ENCODE data around the gene KRTAP4-11.
"Not testable (repeated sequence)": the region's sequence is repeated elsewhere in the genome, so short reads cannot be mapped to it uniquely, and the experiment has no call there.

KRTAP4-11 gene

DNA sequence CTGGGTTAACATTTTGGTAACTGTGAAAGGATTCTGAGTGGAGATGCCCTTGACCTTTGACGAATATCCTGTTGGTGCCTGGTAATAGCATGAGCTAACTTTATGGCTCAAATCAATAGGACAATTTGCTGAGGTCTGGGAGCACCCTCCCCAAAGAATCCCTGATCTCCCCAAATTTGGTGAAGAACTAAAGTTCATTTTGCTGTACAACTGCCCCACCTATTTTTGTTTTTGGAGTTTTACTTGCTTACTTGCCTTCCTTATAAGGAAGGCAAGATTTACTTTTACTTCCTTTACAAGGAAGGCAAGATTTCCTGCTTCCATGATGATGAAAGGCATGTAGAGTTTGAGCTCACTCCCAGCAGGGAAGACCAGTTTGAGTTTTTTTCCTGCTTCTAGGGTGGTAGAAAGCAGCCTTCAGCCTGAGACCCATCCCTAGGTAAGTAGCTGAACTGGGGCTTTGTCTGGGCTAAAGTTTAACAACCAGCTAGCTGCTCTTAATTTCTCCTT lies 10.2 kb downstream of the KRTAP4-11 start:
- no peak overlapping the region for H3K4me3 Mint-ChIP-seq
- ATAC-seq, result no peak

DNA sequence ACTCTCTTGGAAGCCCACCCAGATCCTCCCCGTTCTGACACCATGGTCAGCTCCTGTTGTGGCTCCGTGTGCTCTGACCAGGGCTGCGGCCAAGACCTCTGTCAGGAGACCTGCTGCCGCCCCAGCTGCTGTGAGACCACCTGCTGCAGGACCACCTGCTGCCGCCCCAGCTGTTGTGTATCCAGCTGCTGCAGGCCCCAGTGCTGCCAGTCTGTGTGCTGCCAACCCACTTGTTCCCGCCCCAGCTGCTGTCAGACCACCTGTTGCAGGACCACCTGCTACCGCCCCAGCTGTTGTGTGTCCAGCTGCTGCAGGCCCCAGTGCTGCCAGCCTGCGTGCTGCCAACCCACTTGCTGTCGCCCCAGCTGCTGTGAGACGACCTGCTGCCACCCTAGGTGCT lies 12.8 kb downstream of the KRTAP4-11 start, which contains the start of gene KRTAP4-9:
Gene KRTAP4-9 (plus strand): TSS at position 43 of the 400 bp plus-strand sequence. CDS start 0 bp downstream, at position 43.
- H3K9me3 Mint-ChIP-seq, ATAC-seq, H3K27me3 Mint-ChIP-seq, DNase-seq, H3K27ac Mint-ChIP-seq, H3K4me3 Mint-ChIP-seq: not testable (repeated sequence)
- H3K4me1 Mint-ChIP-seq, result peaks cover 19% of the 10 kb centered on the region

More for the DNA sequence above, 10.2 kb downstream of the KRTAP4-11 start:
- DNase-seq, result no peak
- Mint-ChIP-seq H3K4me1 (peaks cover 18% of the 10 kb centered on the region), H3K27ac (no peak overlapping the region), H3K27me3 (no peaks in the 10 kb centered on the region), H3K9me3 (peaks cover 0 to 12% of the 10 kb centered on the region in 2 donors)

DNA sequence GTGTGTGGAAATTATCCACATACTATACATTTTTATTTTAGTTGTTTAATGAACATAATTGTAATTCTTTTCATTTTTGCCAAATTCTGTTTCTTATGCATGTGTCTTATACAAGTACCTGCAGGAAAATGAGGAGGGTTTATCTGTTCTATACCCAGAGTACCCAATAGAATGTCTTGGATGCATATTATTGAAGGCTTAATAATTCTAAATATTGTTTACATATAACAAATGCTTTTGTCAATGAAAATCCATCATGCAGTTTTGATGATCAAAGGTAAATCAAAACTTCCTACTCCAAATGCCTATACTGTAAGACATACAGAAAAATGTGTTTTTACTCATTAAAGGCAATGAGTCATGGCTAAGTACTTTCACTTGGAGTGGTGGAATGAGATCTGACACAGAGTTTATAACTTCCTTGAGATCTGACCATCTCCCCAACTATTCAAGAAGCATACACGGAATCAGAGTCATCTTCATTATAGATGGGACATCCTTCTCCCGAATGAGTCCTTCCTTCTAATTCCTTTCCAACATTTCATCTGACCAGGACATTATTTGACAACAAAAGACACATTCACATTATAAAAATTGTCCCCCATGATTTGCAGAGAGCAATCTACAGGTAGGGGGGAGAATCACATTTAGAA lies 13.7 kb downstream of the KRTAP4-11 start:
- not testable (repeated sequence) for H3K4me3 Mint-ChIP-seq, DNase-seq

DNA sequence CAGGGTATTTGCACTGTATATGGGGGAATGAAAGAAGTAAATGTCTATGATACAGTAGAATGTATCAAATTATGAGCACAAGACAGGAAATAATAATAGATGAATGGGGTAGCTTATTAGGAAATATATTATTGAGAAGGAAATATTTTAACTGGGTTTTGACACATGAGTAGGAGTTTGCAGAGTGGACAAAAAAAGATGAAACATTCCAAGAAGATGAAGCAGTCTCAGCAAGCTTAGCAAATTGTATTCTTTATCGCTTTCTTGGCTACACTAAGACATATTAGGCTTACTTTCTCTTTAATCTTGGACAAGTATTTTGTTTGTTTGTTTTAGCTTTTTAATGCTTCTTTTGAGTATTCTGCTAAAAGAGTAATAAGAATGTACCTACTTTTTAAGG lies 14.3 kb downstream of the KRTAP4-11 start:
- peaks cover 0 to 5% of the 10 kb centered on the region in 2 donors for H3K9me3 Mint-ChIP-seq
- H3K27ac Mint-ChIP-seq, result no peak overlapping the region
- H3K4me3 Mint-ChIP-seq, result no peak overlapping the region
- no peak for DNase-seq
- no peak for ATAC-seq
- H3K27me3 Mint-ChIP-seq, result no peaks in the 10 kb centered on the region
- peaks cover 27% of the 10 kb centered on the region for H3K4me1 Mint-ChIP-seq

More for the DNA sequence above, 13.7 kb downstream of the KRTAP4-11 start:
- peaks cover 28% of the 10 kb centered on the region for H3K4me1 Mint-ChIP-seq
- H3K27ac Mint-ChIP-seq, H3K9me3 Mint-ChIP-seq, H3K27me3 Mint-ChIP-seq, ATAC-seq: not testable (repeated sequence)

DNA sequence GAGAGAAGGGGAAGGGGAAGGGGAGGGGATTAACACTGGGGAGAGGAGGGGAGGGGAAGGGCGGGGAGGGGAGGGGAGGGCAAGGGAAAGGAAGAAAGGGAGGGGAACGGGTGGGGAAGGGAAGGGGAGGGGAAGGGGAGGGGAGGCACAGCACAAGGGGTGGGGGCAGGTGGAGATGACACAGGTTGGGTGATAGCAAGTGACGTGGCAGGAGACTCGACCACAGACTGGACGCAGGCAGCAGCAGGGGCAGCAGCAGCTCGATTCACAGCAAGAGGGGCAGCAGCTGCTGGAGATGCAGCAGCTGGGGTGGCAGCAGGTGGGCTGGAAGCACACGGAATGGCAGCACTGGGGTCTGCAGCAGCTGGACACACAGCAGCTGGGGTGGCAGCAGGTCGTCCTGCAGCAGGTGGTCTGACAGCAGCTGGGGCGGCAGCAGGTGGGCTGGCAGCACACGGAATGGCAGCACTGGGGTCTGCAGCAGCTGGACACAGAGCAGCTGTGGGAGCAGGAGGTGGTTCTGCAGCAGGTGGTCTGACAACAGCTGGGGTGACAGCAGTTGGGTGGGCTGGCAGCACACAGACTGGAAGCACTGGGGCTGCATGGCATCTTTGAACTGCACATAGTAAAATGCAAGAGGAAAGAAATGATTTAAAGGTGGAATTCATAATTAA lies 16.4 kb downstream of the KRTAP4-11 start, which contains the start of gene KRTAP4-16:
Gene KRTAP4-16 (minus strand): TSS at position 624 of the 674 bp plus-strand sequence. CDS start 0 bp downstream, at position 624.
- ATAC-seq (no peak), DNase-seq (no peak)
- H3K27me3 Mint-ChIP-seq, result peaks cover 11% of the 10 kb centered on the region
- peaks cover 12% of the 10 kb centered on the region for H3K4me1 Mint-ChIP-seq
- no peaks in the 10 kb centered on the region for H3K9me3 Mint-ChIP-seq
- H3K27ac Mint-ChIP-seq, result no peak within 1 kb of the TSS
- H3K4me3 Mint-ChIP-seq, result no peak within 1 kb of the TSS

DNA sequence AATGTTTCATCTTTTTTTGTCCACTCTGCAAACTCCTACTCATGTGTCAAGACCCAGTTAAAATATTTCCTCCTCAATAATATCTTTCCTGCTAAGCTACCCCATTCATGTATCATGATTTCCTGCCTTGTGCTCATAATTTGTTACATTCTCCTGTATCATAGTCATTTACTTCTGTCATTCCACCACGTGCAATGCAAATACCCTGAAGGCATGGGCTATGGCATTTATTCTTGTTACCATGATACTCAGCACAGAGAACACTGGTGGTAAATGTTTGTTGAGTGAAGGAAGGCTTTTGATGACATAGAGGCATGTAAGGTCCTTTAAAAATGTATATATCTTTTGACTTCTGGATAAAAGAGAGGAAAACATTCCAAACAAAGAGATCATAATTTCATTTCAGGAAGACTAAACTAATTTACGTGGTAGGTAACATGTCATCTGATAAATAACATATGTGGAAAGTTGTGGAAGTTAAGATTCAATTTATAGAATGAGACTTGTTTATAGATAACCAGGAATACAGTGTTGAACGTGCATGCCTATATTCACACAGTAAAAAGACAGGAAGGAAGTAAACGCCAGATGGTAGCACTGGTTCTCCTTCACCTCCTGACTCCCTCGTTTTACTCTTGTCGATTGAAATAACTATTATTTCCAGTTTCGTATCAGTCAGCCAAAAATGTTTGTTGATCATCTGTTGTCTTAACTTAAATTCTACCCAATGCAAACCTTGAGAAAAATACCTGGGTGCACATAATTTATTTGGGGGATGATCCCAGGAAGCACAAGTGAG lies 18.3 kb downstream of the KRTAP4-11 start:
- H3K9me3 Mint-ChIP-seq, ATAC-seq, H3K27ac Mint-ChIP-seq, H3K4me3 Mint-ChIP-seq, DNase-seq: not testable (repeated sequence)
- H3K27me3 Mint-ChIP-seq, result peaks cover 11% of the 10 kb centered on the region
- peaks cover 12% of the 10 kb centered on the region for H3K4me1 Mint-ChIP-seq

DNA sequence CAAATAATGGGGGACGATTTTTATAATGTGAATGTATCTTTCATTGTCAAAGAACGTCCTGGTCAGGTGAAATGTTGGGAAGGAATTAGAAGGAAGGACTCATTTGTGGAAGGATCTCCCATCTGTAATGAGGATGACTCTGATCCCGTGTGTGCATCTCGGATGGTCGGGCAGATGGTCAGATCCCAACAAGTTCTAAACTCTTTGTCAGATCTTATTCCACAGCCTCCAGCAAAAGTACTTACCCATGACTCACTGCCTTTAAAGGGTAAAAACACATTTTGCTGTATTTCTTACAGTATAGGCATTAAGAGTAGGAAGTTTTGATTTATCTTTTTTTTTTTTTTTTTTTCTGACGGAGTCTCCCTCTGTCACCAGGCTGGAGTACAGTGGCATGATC lies 19.7 kb downstream of the KRTAP4-11 start:
- DNase-seq (no peak), ATAC-seq (no peak)
- Mint-ChIP-seq H3K27ac (no peak overlapping the region), H3K4me3 (no peak overlapping the region), H3K4me1 (peaks cover 12% of the 10 kb centered on the region), H3K27me3 (peaks cover 11% of the 10 kb centered on the region), H3K9me3 (no peaks in the 10 kb centered on the region)

DNA sequence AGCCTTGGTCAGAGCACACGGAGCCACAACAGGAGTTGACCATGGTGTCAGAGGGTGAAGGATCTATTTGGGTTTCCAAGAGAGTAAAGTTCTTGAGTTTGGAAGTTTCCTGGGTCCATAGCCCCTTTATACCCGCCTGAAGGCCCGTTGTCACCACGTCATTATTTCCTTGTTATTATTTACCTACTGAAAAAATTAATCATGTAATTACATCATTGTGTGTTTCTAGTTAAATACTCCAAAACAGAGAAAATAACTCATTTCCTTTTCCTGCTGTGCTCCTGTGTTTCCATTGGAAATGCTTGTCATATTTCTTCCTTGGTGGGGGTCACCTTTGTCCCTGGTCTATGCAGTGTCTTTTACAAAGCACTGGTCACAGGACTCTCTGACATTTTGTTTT lies 20.1 kb downstream of the KRTAP4-11 start, which contains the start of gene KRTAP4-8:
Gene KRTAP4-8 (minus strand): TSS at position 101 of the 400 bp plus-strand sequence. CDS start 58 bp downstream, at position 43.
- H3K4me3 Mint-ChIP-seq, result no peak within 1 kb of the TSS
- H3K4me1 Mint-ChIP-seq, result peaks cover 12% of the 10 kb centered on the region
- H3K9me3 Mint-ChIP-seq, result no peaks in the 10 kb centered on the region
- H3K27me3 Mint-ChIP-seq, result peaks cover 11% of the 10 kb centered on the region
- no peak for DNase-seq
- no peak for ATAC-seq
- H3K27ac Mint-ChIP-seq, result no peak within 1 kb of the TSS

DNA sequence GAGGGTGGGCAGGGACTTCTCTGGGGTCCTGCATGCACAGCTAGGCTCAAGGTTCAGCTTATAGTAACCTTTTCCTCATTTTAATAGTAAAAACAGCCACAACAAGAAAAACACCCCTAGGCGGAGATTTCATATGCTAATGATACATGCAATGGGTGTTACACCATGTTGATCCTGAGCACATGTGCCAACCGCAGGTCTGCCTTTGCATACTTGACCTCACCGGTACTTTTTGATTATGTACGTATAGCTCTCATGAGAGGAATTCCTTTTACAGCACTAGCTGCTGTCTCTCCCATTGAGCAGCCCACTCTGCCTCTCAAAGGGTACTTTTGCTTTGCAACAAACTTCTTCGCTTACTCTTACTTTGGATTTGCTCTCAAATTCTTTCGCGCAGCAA lies 22.1 kb downstream of the KRTAP4-11 start:
- ATAC-seq (no peak), DNase-seq (no peak)
- Mint-ChIP-seq H3K27me3 (peaks cover 11% of the 10 kb centered on the region), H3K9me3 (no peaks in the 10 kb centered on the region), H3K27ac (no peak overlapping the region), H3K4me3 (no peak overlapping the region), H3K4me1 (peaks cover 12% of the 10 kb centered on the region)

DNA sequence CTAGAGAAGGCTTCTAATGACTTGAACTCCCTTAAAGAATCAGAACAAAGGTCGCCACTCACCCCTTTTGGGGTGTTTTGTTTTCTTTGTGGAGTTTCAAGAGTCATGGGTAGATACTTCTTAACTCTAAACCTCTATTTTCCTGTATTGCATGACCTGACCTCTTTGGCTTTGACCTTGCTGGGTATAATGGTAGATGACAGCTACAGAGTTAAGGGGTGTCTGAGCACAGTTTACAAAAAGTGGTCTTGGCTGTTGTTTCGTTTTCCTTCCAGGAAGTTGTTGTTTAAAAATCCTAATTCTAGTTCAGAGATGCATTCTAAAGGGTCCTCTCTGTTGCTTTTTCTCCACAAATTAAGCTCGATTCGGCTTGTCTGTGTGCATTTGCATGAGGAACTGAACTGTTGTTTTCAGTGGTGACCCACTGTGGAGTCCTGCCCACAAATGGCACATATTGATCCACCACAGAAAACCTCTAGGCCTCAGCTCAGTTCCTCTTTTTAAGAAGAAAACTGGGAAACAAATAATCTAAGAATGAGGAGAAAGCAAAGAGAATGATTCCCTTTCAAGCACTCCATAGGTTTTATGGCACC lies 29.3 kb downstream of the KRTAP4-11 start:
- not testable (repeated sequence) for H3K9me3 Mint-ChIP-seq

DNA sequence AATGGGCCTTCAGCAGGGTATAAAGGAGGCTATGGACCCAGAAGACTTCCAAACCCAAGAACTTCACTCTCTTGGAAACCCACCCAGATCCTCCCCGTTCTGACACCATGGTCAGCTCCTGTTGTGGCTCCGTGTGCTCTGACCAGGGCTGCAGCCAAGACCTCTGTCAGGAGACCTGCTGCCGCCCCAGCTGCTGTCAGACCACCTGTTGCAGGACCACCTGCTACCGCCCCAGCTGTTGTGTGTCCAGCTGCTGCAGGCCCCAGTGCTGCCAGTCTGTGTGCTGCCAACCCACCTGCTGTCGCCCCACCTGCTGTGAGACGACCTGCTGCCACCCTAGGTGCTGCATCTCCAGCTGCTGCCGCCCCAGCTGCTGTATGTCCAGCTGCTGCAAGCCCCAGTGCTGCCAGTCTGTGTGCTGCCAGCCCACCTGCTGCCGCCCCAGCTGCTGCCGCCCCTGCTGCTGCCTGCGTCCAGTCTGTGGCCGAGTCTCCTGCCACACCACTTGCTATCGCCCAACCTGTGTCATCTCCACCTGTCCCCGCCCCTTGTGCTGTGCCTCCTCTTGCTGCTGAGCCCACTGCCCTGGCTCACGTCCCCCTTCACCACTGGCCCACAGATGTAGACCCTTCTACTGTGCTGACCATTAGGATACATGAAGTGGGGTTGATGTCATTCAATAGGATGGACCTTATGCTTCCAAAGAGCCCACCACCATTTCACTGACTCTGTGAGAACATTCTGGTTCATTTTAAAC lies 33.9 kb downstream of the KRTAP4-11 start, which contains the start of gene KRTAP4-7:
Gene KRTAP4-7 (plus strand): TSS at position 51 of the 757 bp plus-strand sequence. CDS start 57 bp downstream, at position 108.
- H3K27me3 Mint-ChIP-seq, ATAC-seq, H3K4me3 Mint-ChIP-seq, H3K9me3 Mint-ChIP-seq, H3K27ac Mint-ChIP-seq, DNase-seq, H3K4me1 Mint-ChIP-seq: not testable (repeated sequence)

More for the DNA sequence above, 29.3 kb downstream of the KRTAP4-11 start:
- DNase-seq, H3K27me3 Mint-ChIP-seq, H3K4me1 Mint-ChIP-seq, ATAC-seq, H3K27ac Mint-ChIP-seq, H3K4me3 Mint-ChIP-seq: not testable (repeated sequence)

DNA sequence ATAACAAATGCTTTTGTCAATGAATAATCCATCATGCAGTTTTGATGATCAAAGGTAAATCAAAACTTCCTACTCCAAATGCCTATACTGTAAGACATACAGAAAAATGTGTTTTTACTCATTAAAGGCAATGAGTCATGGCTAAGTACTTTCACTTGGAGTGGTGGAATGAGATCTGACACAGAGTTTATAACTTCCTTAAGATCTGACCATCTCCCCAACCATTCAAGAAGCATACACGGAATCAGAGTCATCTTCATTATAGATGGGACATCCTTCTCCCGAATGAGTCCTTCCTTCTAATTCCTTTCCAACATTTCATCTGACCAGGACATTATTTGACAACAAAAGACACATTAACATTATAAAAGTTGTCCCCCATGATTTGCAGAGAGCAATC lies 34.7 kb downstream of the KRTAP4-11 start:
- not testable (repeated sequence) for H3K27ac Mint-ChIP-seq, H3K9me3 Mint-ChIP-seq, H3K4me3 Mint-ChIP-seq, ATAC-seq, H3K27me3 Mint-ChIP-seq, H3K4me1 Mint-ChIP-seq, DNase-seq

DNA sequence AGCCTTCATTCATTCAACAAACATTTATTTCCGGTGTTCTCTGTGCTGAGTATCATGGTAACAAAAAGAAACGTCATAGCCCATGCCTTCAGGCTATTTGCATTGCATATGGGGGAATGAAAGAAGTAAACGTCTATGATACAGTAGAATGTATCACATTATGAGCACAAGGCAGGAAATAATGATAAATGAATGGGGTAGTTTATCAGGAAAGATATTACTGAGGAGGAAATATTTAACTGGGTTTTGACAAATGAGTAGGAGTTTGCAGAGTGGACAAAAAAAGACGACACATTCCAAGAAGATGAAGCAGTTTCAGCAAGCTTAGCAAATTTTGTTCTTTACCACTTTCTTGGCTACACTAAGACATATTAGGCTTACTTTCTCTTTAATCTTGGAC lies 35.5 kb downstream of the KRTAP4-11 start:
- H3K4me1 Mint-ChIP-seq, result no peaks in the 10 kb centered on the region
- no peaks in the 10 kb centered on the region for H3K27me3 Mint-ChIP-seq
- no peaks in the 10 kb centered on the region for H3K9me3 Mint-ChIP-seq
- H3K4me3 Mint-ChIP-seq, result no peak overlapping the region
- H3K27ac Mint-ChIP-seq, result no peak overlapping the region
- ATAC-seq (no peak), DNase-seq (no peak)

DNA sequence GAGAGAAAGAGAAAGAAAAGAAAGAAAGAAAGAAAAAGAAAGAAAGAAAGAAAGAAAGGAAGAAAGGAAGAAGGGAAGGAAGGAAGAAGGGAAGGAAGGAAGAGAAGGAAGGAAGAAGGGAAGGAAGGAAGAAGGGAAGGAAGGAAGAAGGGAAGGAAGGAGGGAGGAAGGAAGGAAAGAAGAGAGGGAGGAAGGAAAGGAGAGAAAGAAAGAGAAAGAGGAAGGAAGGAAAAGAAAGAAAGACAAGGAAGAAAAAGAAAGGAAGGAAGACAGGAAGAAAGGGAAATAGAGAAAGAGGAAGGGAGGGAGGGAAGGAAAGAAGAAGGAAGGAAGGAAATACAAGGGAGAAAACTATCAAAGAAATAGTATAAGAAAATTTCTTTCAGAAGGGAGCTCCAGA lies 41.4 kb downstream of the KRTAP4-11 start:
- Mint-ChIP-seq H3K27ac (no peak overlapping the region), H3K4me1 (no peaks in the 10 kb centered on the region), H3K27me3 (peaks cover 10% of the 10 kb centered on the region), H3K9me3 (peaks cover 0 to 6% of the 10 kb centered on the region in 2 donors), H3K4me3 (no peak overlapping the region)
- DNase-seq (no peak), ATAC-seq (no peak)
